Mesenteric fat pad (tissue), 1 donor: ENCODE measurements around the gene TEC. TPM values are rescaled to one million over a fixed set of nuclear protein-coding genes. Genes with fewer than 3 reads are reported as not detected.
"Not testable (repeated sequence)": the region's sequence is repeated elsewhere in the genome, so short reads cannot be mapped to it uniquely, and the experiment has no call there.

Experiments
- DNase-seq: peaks from one replicate; pipeline ENCODE4 v3.0.0-alpha.2; 2020; ENCODE audit warnings: low spot score
- total RNA-seq: library from RNA; stranded (reverse); fragmentation: NEBNext Ultra II Directional; extraction: Animal tissue kit (Norgen Biotek cat#: 25700); gene quantifications from one replicate; pipeline ENCODE4 v1.2.1, GENCODE V29; 2021
- donor health status: DM: yes; HTN: yes; CAD: no.

Gene TEC
- total RNA-seq, 1 donor from 2014 or later: 5.4 TPM

GRCh38 chr4:48169636-48170035, 100.0 kb downstream of the TEC start:
- no peak for DNase-seq

GRCh38 chr4:48167538-48168263, 101.9 kb downstream of the TEC start:
- DNase-seq: no peak

GRCh38 chr4:48164561-48164960, 105.1 kb downstream of the TEC start:
- DNase-seq: not testable (repeated sequence)

GRCh38 chr4:48163746-48164145, 105.9 kb downstream of the TEC start:
- DNase-seq: no peak

GRCh38 chr4:48162162-48162561, 107.5 kb downstream of the TEC start:
- DNase-seq: no peak

GRCh38 chr4:48157271-48157670, 112.4 kb downstream of the TEC start:
- no peak for DNase-seq

GRCh38 chr4:48156423-48156822, 113.2 kb downstream of the TEC start:
- DNase-seq: no peak

GRCh38 chr4:48153791-48154550, 115.7 kb downstream of the TEC start:
- no peak for DNase-seq

- DNase-seq: no peak
Measured at GRCh38 chr4:48152259-48152658, 117.4 kb downstream of the TEC start.

- no peak for DNase-seq
Measured at GRCh38 chr4:48149827-48150370, 119.7 kb downstream of the TEC start.

GRCh38 chr4:48147621-48148020, 122.0 kb downstream of the TEC start:
- DNase-seq: no peak

GRCh38 chr4:48141048-48141447, 128.6 kb downstream of the TEC start:
- no peak for DNase-seq

GRCh38 chr4:48139691-48140090, 129.9 kb downstream of the TEC start:
- no peak for DNase-seq

GRCh38 chr4:48138936-48139335, 130.7 kb downstream of the TEC start:
- DNase-seq: no peak

- DNase-seq: no peak
Measured at GRCh38 chr4:48138511-48138910, 131.1 kb downstream of the TEC start.

GRCh38 chr4:48137846-48138245, 131.8 kb downstream of the TEC start:
- no peak for DNase-seq

- DNase-seq: no peak
Measured at GRCh38 chr4:48134081-48134480, 135.6 kb downstream of the TEC start, which contains the start of gene TXK. TSS of gene TXK (minus strand) at chr4:48134250. CDS start at chr4:48134170, 80 bp downstream.

- no peak for DNase-seq
Measured at GRCh38 chr4:48133669-48134068, 136.0 kb downstream of the TEC start.

- DNase-seq: no peak
Measured at GRCh38 chr4:48131736-48132135, 137.9 kb downstream of the TEC start.

- DNase-seq: no peak
Measured at GRCh38 chr4:48130100-48130499, 139.5 kb downstream of the TEC start.

GRCh38 chr4:48129307-48130014, 140.2 kb downstream of the TEC start:
- no peak for DNase-seq
